ENCODE data around the gene MACROD1. TPM values are rescaled to one million over a fixed set of nuclear protein-coding genes. Genes with fewer than 3 reads are reported as not detected.

Gene MACROD1
- total and polyA plus RNA-seq, 9 of the 15 experiments (the other 6 are each of a cell fraction or from before 2014, with no cell fraction given), result 1.1 to 60.0 (median 26.4) TPM

DNA sequence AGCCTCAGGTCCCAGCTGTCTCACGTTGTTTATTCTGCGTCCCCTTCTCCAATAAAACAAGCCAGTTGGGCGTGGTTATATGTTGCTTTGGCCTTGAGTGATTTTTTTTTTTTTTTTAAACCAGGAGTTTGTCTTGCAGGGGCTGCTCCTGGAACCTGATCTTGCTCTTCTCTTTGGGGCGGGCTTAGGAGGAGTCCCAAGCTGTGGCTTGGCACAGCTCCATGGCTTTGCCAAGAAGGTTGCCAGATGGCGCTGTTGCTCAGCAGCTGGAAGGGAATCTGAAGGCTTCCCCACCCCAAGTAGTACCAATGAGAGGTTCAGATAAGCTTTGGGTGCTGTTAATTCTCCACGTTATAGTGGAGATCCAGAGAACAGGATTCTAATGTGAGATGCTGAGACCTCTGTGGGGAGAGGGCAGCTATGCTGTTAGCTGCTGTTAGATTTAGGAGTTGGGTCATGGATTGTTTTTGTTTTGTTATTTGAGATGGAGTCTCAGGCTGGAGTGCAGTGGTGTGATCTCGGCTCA is 38.6 kb upstream of the MACROD1 start (continued):
- TF ChIP-seq, protein P1, sequence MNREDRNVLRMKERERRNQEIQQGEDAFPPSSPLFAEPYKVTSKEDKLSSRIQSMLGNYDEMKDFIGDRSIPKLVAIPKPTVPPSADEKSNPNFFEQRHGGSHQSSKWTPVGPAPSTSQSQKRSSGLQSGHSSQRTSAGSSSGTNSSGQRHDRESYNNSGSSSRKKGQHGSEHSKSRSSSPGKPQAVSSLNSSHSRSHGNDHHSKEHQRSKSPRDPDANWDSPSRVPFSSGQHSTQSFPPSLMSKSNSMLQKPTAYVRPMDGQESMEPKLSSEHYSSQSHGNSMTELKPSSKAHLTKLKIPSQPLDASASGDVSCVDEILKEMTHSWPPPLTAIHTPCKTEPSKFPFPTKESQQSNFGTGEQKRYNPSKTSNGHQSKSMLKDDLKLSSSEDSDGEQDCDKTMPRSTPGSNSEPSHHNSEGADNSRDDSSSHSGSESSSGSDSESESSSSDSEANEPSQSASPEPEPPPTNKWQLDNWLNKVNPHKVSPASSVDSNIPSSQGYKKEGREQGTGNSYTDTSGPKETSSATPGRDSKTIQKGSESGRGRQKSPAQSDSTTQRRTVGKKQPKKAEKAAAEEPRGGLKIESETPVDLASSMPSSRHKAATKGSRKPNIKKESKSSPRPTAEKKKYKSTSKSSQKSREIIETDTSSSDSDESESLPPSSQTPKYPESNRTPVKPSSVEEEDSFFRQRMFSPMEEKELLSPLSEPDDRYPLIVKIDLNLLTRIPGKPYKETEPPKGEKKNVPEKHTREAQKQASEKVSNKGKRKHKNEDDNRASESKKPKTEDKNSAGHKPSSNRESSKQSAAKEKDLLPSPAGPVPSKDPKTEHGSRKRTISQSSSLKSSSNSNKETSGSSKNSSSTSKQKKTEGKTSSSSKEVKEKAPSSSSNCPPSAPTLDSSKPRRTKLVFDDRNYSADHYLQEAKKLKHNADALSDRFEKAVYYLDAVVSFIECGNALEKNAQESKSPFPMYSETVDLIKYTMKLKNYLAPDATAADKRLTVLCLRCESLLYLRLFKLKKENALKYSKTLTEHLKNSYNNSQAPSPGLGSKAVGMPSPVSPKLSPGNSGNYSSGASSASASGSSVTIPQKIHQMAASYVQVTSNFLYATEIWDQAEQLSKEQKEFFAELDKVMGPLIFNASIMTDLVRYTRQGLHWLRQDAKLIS (CRISPR knock-in tag; IDR thresholded peaks at IDR 0.05), result no peak
- TF ChIP-seq, protein P2, sequence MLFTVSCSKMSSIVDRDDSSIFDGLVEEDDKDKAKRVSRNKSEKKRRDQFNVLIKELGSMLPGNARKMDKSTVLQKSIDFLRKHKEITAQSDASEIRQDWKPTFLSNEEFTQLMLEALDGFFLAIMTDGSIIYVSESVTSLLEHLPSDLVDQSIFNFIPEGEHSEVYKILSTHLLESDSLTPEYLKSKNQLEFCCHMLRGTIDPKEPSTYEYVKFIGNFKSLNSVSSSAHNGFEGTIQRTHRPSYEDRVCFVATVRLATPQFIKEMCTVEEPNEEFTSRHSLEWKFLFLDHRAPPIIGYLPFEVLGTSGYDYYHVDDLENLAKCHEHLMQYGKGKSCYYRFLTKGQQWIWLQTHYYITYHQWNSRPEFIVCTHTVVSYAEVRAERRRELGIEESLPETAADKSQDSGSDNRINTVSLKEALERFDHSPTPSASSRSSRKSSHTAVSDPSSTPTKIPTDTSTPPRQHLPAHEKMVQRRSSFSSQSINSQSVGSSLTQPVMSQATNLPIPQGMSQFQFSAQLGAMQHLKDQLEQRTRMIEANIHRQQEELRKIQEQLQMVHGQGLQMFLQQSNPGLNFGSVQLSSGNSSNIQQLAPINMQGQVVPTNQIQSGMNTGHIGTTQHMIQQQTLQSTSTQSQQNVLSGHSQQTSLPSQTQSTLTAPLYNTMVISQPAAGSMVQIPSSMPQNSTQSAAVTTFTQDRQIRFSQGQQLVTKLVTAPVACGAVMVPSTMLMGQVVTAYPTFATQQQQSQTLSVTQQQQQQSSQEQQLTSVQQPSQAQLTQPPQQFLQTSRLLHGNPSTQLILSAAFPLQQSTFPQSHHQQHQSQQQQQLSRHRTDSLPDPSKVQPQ (CRISPR knock-in tag; IDR thresholded peaks at IDR 0.05; ENCODE audit: borderline replicate concordance), result no peak
- no peak for TF ChIP-seq TAF7 (tag; IDR thresholded peaks at IDR 0.05)
- TF ChIP-seq BMI1 (IDR thresholded peaks at IDR 0.05; ENCODE audit: low read length), result no peak
- TF ChIP-seq, protein P3, sequence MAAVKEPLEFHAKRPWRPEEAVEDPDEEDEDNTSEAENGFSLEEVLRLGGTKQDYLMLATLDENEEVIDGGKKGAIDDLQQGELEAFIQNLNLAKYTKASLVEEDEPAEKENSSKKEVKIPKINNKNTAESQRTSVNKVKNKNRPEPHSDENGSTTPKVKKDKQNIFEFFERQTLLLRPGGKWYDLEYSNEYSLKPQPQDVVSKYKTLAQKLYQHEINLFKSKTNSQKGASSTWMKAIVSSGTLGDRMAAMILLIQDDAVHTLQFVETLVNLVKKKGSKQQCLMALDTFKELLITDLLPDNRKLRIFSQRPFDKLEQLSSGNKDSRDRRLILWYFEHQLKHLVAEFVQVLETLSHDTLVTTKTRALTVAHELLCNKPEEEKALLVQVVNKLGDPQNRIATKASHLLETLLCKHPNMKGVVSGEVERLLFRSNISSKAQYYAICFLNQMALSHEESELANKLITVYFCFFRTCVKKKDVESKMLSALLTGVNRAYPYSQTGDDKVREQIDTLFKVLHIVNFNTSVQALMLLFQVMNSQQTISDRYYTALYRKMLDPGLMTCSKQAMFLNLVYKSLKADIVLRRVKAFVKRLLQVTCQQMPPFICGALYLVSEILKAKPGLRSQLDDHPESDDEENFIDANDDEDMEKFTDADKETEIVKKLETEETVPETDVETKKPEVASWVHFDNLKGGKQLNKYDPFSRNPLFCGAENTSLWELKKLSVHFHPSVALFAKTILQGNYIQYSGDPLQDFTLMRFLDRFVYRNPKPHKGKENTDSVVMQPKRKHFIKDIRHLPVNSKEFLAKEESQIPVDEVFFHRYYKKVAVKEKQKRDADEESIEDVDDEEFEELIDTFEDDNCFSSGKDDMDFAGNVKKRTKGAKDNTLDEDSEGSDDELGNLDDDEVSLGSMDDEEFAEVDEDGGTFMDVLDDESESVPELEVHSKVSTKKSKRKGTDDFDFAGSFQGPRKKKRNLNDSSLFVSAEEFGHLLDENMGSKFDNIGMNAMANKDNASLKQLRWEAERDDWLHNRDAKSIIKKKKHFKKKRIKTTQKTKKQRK (IDR thresholded peaks at IDR 0.05; ENCODE audit: borderline replicate concordance, low read depth, low read length), result no peak
- TF ChIP-seq RFX1 (IDR thresholded peaks at IDR 0.05), result no peak
- TF ChIP-seq RBM15 (IDR thresholded peaks at IDR 0.05; ENCODE audit: insufficient read depth, low read length), result no peak
- TF ChIP-seq ZNF3 (CRISPR knock-in tag; IDR thresholded peaks at IDR 0.05), result no peak
- no peak for TF ChIP-seq WHSC1 (IDR thresholded peaks at IDR 0.05; ENCODE audit: low read length)
- no peak for TF ChIP-seq MEF2A (IDR thresholded peaks at IDR 0.05; ENCODE audit: control insufficient read depth, low read depth, low read length)
- TF ChIP-seq SMC3 (conservative IDR thresholded peaks at IDR 0.05; ENCODE audit: insufficient read depth, low read depth, low read length), result peak; percentile 83
- TF ChIP-seq MYNN (IDR thresholded peaks at IDR 0.05), result peak; percentile 72; the same call in 1 of the 2 replicates
- TF ChIP-seq MYNN (CRISPR knock-in tag; IDR thresholded peaks at IDR 0.05), result no peak
- no peak for TF ChIP-seq SREBF2 (CRISPR knock-in tag; IDR thresholded peaks at IDR 0.05)
- no peak for TF ChIP-seq ZNF436 (CRISPR knock-in tag; IDR thresholded peaks at IDR 0.05)
- TF ChIP-seq PHF20 (IDR thresholded peaks at IDR 0.05; ENCODE audit: partially characterized antibody), result no peak
- TF ChIP-seq MCM2 (IDR thresholded peaks at IDR 0.05; ENCODE audit: low read depth), result no peak
